Small intestine (tissue), 7 donors: Measurements from ENCODE around the gene CLECL1. TPM values are rescaled to one million over a fixed set of nuclear protein-coding genes. Genes with fewer than 3 reads are reported as not detected.
"Not testable (repeated sequence)": the region's sequence is repeated elsewhere in the genome, so short reads cannot be mapped to it uniquely, and the experiment has no call there.

Source experiments
- DNase-seq, 2 donors: peaks; one replicate each; pipeline versions ENCODE4 v3.0.0 to v3.0.0-alpha.2; 2013
- FAIRE-seq: peaks from 2 replicates; lab custom pipeline; 2012; peaks lifted over from hg19 to GRCh38; lab: Jason Lieb, UNC
- H3K27ac ChIP-seq, 3 donors: one replicate each; pipeline ENCODE4 v1.5.1; 2013; ENCODE audit warnings: low read length in 2 of 3, mild to moderate bottlenecking in 2 of 3, control low read depth in 1 of 3, inconsistent platforms in 1 of 3, low read depth in 1 of 3, moderate library complexity in 1 of 3
- H3K27me3 ChIP-seq, 3 donors: one replicate each; pipeline ENCODE4 v1.6.1; 2013; ENCODE audit warnings: low read length in 3 of 3, inconsistent platforms in 1 of 3; ENCODE audit not compliant: control insufficient read depth in 3 of 3, insufficient read depth in 3 of 3
- H3K36me3 ChIP-seq, 3 donors: one replicate each; pipeline ENCODE4 v1.6.1; 2013; ENCODE audit warnings: low read length in 3 of 3, inconsistent platforms in 1 of 3, low read depth in 1 of 3, mild to moderate bottlenecking in 1 of 3, moderate library complexity in 1 of 3; ENCODE audit not compliant: control insufficient read depth in 3 of 3, insufficient read depth in 2 of 3
- H3K4me1 ChIP-seq, 3 donors: one replicate each; pipeline ENCODE4 v1.6.1; 2013; ENCODE audit warnings: low read length in 2 of 3, inconsistent platforms in 1 of 3, low read depth in 1 of 3, mild to moderate bottlenecking in 1 of 3, moderate library complexity in 1 of 3; ENCODE audit not compliant: control insufficient read depth in 3 of 3, insufficient read depth in 2 of 3
- H3K4me3 ChIP-seq, 3 donors: one replicate each; pipeline ENCODE4 v1.5.1; 2013; ENCODE audit warnings: low read length in 3 of 3, control low read depth in 1 of 3, inconsistent platforms in 1 of 3, low read depth in 1 of 3, mild to moderate bottlenecking in 1 of 3, moderate library complexity in 1 of 3
- H3K9me3 ChIP-seq, 2 donors: one replicate each; pipeline ENCODE4 v1.6.1; 2013; ENCODE audit warnings: low read depth in 1 of 2, low read length in 1 of 2; ENCODE audit not compliant: control insufficient read depth in 2 of 2, insufficient read depth in 1 of 2
- WGBS, 3 donors: extraction: QIAGEN DNeasy Blood & Tissue Kit; methylation state at CpG; one replicate each; pipeline ENCODE4 v1.1.7; 2013; 5-methylcytosine and 5-hydroxymethylcytosine counted together
- polyA plus RNA-seq, 4 donors: library from polyadenylated mRNA; stranded (reverse) in 3 of 4; unstranded in 1 of 4; fragments of 200-250 nt in 3 of 4; fragments of 120-200 nt in 1 of 4; gene quantifications; one replicate each; pipeline versions ENCODE4 v1.2.1 to v1.2.3, GENCODE V29; 2013
- donor health status: healthy with polysubstance abuse.
- donor health status: control.
- donor health status: control.
- donor health status: Bipolar disorder and iron deficiency.
- donor health status: healthy.

The CLECL1 gene
- polyA plus RNA-seq, 4 donors: 0.58 to 2.4 (median 0.92) TPM; not detected in 1

DNA sequence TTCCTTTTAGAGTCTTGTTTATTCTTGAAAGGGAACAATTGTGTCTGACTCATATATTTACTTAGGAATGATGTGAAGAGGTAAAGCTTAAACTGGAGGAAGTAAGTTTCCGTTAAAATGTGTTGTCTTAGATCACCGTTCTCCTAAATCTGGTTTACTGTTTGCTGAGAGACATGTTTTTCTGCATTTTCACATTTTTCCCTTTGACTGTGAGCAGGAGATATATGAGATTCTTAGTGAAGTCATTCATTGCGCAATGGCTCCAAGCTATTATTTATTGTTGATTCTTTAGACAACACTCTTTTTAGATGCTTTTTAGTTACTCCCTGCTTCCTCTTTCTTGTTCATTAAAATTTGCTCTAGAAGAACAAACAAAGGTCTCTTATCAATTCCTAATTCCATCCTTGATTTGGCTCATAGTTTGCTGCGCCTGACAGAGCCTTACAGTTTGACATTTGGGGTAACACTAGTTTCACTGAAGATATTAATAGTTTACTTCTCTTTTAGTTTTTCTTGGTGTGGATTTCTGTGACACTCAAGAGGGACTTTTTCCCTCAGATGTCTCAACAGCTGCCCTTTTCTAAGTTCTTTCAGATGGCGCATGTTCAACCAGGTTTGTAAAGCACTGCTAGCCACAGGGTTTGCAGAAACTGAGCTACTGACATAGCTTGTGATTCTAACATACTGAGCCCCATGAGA lies 11.4 kb downstream of the CLECL1 start:
- no peaks in the 10 kb centered on the region for H3K27me3 ChIP-seq
- 56 to 61% (median 58%) methylated on average over 5 of the region's 5 CpGs for WGBS, 3 donors
- H3K4me1 ChIP-seq: no peaks in the 10 kb centered on the region
- no peaks in the 10 kb centered on the region for H3K36me3 ChIP-seq
- FAIRE-seq: no peak
- H3K9me3 ChIP-seq: no peaks in the 10 kb centered on the region
- DNase-seq: no peak
- no peak overlapping the region for H3K4me3 ChIP-seq
- H3K27ac ChIP-seq: no peak overlapping the region

DNA sequence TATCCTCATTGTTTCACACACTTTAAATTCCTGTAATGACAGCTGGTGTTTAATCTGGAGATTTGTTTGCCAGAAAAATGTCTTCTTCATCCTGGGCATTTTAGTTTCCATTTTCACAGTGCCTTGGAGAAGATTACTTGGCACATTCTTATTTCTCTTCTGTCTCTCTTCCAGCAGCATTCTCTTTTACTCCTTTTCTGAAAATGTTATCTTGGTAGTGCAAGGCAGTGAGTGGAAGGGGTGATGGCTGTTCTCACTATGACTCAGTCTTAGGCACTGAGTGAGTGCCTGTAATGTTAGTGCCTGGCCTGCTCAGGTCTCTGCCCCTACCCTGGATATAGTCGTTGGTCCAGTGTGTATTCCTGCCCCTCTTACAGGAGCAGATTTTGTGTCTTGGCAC lies 13.1 kb downstream of the CLECL1 start:
- H3K4me3 ChIP-seq: no peak overlapping the region
- no peaks in the 10 kb centered on the region for H3K4me1 ChIP-seq
- no peak for DNase-seq
- H3K36me3 ChIP-seq: no peaks in the 10 kb centered on the region
- no peak for FAIRE-seq
- no peaks in the 10 kb centered on the region for H3K9me3 ChIP-seq
- H3K27me3 ChIP-seq: no peaks in the 10 kb centered on the region
- no peak overlapping the region for H3K27ac ChIP-seq
- WGBS, 3 donors: 56 to 77% (median 69%) methylated on average over 1 of the region's 1 CpG

DNA sequence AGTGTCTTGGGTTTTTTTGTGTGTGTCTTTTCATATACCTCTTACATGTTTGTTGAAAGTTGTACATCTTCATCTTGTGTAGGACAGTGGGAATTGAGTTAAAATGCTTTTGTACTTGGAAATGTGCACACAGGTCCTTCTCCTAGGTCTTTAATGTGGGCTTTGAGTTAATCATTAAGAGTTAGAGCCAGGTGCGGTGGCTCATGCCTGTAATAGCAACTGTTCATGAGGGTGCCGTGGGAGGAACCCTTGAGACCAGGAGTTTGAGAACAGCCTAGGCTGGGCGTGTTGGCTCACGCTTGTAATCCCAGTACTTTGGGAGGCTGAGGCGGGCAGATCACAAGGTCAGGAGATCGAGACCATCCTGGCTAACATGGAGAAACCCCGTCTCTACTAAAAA lies 13.9 kb downstream of the CLECL1 start:
- FAIRE-seq (no peak), DNase-seq (peak in 1 of 2 donors; percentile 50)
- H3K4me1 ChIP-seq: no peaks in the 10 kb centered on the region
- no peaks in the 10 kb centered on the region for H3K36me3 ChIP-seq
- no peak overlapping the region for H3K27ac ChIP-seq
- H3K27me3 ChIP-seq: no peaks in the 10 kb centered on the region
- H3K9me3 ChIP-seq: no peaks in the 10 kb centered on the region
- no peak overlapping the region for H3K4me3 ChIP-seq
- whole genome bisulfite sequencing, 3 donors: 26 to 73% (median 58%) methylated on average over 7 of the region's 7 CpGs

DNA sequence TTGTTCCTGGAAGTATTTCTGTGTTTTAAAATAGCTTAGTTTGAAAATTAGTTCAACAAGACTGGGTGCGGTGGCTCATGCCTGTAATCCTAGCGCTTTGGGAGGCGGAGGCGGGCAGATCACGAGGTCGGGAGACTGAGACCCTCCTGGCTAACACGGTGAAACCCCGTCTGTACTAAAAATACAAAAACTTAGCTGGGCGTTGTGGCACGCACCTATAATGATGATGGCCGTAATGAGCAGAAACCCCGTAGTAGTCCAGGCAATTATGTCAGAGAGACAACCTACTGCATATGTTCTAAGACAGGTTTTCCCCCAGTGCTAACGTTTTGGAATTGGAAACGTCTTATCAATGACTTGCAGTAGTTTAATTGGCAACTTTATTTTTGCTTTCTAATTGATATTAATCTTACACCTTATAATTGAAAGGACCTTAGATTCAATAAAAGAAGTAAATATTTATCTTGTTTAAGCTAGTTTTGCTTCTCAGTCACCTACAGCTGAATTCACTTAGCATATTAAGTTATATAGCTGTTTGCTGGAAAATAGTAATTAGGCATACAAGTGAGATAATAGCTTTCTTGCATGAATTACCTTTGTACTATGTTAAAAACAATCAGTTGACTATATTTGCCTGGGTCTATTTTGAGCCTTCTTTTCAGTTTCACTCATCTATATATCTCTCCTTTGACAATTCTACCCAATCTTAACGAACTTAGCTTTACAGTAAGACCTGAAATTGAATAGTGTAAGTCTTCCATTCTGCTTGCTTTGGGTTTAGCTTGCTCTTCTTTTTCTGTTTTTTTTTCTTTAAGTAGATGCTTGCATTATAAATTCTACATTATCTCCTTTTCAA lies 15.6 kb downstream of the CLECL1 start:
- Histone ChIP-seq H3K4me3 (no peak overlapping the region), H3K27ac (no peak overlapping the region), H3K36me3 (no peaks in the 10 kb centered on the region), H3K27me3 (no peaks in the 10 kb centered on the region), H3K9me3 (no peaks in the 10 kb centered on the region), H3K4me1 (no peaks in the 10 kb centered on the region)
- 84 to 90% (median 89%) methylated on average over 15 of the region's 15 CpGs for WGBS, 3 donors
- no peak for FAIRE-seq
- DNase-seq: no peak

DNA sequence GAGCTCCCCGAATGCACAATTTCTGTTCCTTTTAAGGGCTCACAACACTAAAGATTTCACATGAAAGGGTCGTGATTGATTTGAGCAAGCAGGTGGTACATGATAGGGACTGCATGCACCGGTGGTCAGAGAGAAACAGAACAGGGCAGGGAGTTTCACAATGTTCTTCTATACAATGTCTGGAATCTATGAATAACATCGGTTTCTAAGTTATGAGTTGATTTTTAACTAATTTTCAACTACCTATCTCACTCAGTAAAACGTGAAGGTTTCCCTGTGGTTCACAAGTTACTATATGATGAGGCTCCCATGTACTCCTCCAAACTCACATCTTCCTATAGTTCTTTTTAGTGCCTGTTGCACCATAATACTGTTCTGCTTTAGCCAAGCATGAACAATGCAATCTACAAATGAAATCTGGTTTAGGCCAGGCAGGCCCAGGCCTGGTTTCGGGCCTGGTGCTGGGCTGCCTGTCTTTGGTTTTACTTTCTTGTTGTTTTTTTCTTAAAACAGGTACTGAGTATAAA lies 19.8 kb downstream of the CLECL1 start:
- not testable (repeated sequence) for FAIRE-seq, H3K4me1 ChIP-seq, H3K27ac ChIP-seq, H3K4me3 ChIP-seq, DNase-seq, H3K36me3 ChIP-seq, H3K9me3 ChIP-seq, H3K27me3 ChIP-seq
- 67 to 78% (median 74%) methylated on average over 6 of the region's 6 CpGs for WGBS, 3 donors

DNA sequence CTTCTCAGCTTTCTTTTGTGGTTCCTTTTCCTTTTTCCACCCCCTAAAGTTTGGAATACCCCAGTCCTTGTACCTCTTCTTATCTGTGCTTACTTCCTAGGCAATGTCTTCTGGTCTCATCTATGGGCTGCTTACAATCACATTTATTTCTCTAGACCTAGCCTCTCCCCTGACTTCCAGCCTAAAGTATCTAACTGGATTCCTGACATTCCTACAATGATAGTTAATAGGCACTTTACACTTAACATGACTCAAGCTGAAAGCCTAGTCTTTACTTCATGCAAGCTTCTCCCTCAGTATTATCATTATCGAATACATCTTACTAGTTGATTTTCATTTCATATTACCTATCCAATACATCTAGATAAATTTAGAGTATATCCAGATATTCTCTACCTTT lies 21.2 kb downstream of the CLECL1 start:
- FAIRE-seq: no peak
- Histone ChIP-seq H3K27me3 (no peaks in the 10 kb centered on the region), H3K27ac (no peak overlapping the region), H3K4me3 (no peak overlapping the region), H3K36me3 (no peaks in the 10 kb centered on the region), H3K9me3 (no peaks in the 10 kb centered on the region), H3K4me1 (no peaks in the 10 kb centered on the region)
- no peak for DNase-seq
- WGBS, 3 donors: 86 to 96% (median 91%) methylated on average over 1 of the region's 1 CpG

DNA sequence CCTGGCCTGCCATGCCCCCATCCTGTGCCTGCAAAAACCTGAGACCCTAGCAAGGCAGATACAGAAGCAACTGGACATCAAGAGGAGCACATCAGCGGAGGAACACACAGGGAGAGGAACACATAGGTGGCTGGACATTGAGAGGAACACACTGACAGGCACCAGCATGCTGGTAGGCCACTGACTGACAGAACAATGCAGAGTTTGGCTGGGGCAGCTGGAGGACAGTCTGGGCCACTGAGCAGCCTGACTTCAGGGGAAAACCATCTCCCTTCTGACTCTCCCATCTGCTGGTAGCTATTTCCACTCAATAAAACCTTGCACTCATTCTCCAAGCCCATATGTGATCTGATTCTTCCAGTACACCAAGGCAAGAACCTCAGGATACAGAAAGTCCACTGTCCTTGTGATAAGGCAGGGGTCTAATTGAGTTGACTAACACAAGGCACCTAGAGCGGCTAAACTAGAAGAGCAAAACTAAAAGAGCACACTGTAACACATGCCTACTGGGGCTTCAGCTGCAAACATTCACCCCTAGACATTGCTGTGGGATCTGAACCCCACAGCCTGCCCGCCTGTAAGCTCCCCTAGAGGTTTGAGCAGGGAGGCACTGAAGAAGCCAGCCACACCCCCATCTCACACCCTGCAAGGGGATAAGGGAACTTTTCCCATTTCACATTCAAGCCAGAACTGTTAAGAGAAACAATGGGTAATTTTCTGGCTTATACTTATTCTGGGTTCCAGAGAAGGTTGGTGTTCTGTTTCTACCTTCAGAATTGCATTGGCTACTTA lies 22.1 kb downstream of the CLECL1 start:
- no peak for FAIRE-seq
- Histone ChIP-seq H3K27me3 (no peaks in the 10 kb centered on the region), H3K27ac (no peak overlapping the region), H3K4me3 (no peak overlapping the region), H3K4me1 (no peaks in the 10 kb centered on the region), H3K9me3 (no peaks in the 10 kb centered on the region), H3K36me3 (no peaks in the 10 kb centered on the region)
- DNase-seq: no peak
- WGBS, 3 donors: 87 to 95% (median 92%) methylated on average over 3 of the region's 3 CpGs

DNA sequence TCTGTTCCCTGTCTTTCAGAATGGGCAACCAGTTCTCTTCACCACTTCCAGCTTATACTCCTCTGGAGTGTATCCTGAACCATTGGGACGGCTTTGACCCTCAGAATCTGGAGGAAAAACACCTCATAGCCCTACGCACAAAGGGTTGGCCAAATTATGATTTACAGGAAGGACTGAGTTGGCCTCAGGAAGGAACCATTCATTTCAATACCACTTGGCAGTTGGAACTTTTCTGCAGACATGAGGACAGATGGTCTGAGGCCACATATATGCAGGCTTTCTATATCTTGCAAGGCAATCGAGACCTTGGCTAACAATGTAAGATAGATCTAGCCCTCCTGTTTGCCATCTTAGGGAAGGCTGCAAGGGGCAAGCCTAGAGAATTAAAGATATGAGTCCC lies 24.0 kb downstream of the CLECL1 start:
- WGBS, 3 donors: 75 to 90% (median 83%) methylated on average over 3 of the region's 3 CpGs
- H3K27me3 ChIP-seq: no peaks in the 10 kb centered on the region
- H3K4me1 ChIP-seq: no peaks in the 10 kb centered on the region
- H3K4me3 ChIP-seq: no peak overlapping the region
- H3K9me3 ChIP-seq: no peaks in the 10 kb centered on the region
- H3K36me3 ChIP-seq: no peaks in the 10 kb centered on the region
- FAIRE-seq (no peak), DNase-seq (no peak)
- no peak overlapping the region for H3K27ac ChIP-seq
